Upper lobe of left lung (tissue), 6 donors: Measurements from ENCODE around the gene ELP1. TPM values are rescaled to one million over a fixed set of nuclear protein-coding genes. Genes with fewer than 3 reads are reported as not detected.
A peak's percentile ranks its signal among the peaks of the same experiment; 100 is the strongest.

Experiments
- ATAC-seq, 2 donors: fragments of 200-7000 bp; cut with Tn5 transposase; one replicate each; pipeline ENCODE4 v1.9.1; 2022; ENCODE audit warnings: mild to moderate bottlenecking in 2 of 2, moderate library complexity in 2 of 2; ENCODE audit not compliant: low FRiP score in 2 of 2
- DNase-seq, 2 donors: peaks; one replicate each; pipeline ENCODE4 v3.0.0-alpha.2; 2019 to 2020
- H3K27ac ChIP-seq, 4 donors: fragments of 200-600 bp; sonication (generic); one replicate each; pipeline ENCODE4 v1.5.1; 2016 to 2019
- H3K27me3 ChIP-seq, 4 donors: fragments of 200-600 bp; sonication (generic); one replicate each; pipeline ENCODE4 v1.5.1; 2017 to 2019
- H3K36me3 ChIP-seq, 4 donors: fragments of 200-600 bp; sonication (generic); one replicate each; pipeline ENCODE4 v1.5.1; 2016 to 2019
- H3K4me1 ChIP-seq, 4 donors: fragments of 200-600 bp; sonication (generic); one replicate each; pipeline ENCODE4 v1.5.1; 2018 to 2019
- H3K4me3 ChIP-seq, 4 donors: fragments of 200-600 bp; sonication (generic); one replicate each; pipeline ENCODE4 v1.5.1; 2017 to 2019; ENCODE audit warnings: mild to moderate bottlenecking in 2 of 4, moderate library complexity in 1 of 4
- H3K9me3 ChIP-seq, 4 donors: fragments of 200-600 bp; sonication (generic); one replicate each; pipeline ENCODE4 v1.5.1; 2018 to 2019
- CTCF ChIP-seq, 6 experiments: fragments of 450-650 bp in 4 of 6; fragments of 200-600 bp in 2 of 6; sonication (generic) in 2 of 6; IDR thresholded peaks; one replicate each; pipeline ENCODE4 v1.5.1; 2016 to 2019; ENCODE audit warnings: antibody characterized with exemption in 6 of 6
- EP300 ChIP-seq, 4 donors: sonication (generic); formaldehyde crosslinking; IDR thresholded peaks; one replicate each; pipeline ENCODE4 v1.5.1; 2017; ENCODE audit warnings: antibody characterized with exemption in 4 of 4, control low read depth in 2 of 4
- POLR2A ChIP-seq, 4 donors: fragments of 450-650 bp; IDR thresholded peaks; one replicate each; pipeline ENCODE4 v1.5.1; 2016 to 2017; ENCODE audit warnings: antibody characterized with exemption in 4 of 4, mild to moderate bottlenecking in 2 of 4
- POLR2AphosphoS5 ChIP-seq, 2 donors: sonication (generic); formaldehyde crosslinking; IDR thresholded peaks; one replicate each; pipeline ENCODE4 v1.5.1; 2017; ENCODE audit warnings: antibody characterized with exemption in 2 of 2
- WGBS, 2 donors: methylation state at CpG; one replicate each; pipeline ENCODE4 v1.1.5; 2017 to 2018; 5-methylcytosine and 5-hydroxymethylcytosine counted together
- total RNA-seq, 6 donors: library from RNA; depleted of rRNA in 4 of 6; stranded (reverse); fragments of >200 nt in 4 of 6; gene quantifications; one replicate each; pipeline versions ENCODE4 v1.1.0 to v1.2.1, GENCODE V29; 2016 to 2021
- donor health status: DM: no; HTN: no; CAD: no; lungs with moderate emphysema.
- donor health status: DM: no; HTN: yes; CAD: no; lungs with severe emphysema.

Gene ELP1
- total RNA-seq, 6 donors from 2014 or later = 11.3 to 55.4 (median 18.5) TPM

DNA sequence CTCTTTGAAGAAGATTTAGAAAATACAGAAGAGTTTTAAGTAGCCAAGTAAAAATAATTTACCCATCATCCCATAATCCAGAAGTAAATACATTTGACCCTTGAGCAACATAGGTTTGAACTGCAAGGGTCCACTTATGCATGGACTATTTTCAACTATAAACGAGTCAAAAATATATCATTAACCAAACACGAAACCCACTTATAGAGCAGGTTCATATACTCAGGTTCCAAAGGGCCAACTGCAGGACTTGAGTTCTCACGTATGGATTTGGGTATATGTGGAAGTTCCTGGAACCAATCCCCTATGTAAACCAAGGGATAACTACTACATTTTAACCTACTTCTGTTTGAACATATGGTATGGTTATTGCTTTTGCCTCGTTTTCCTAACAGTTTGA is 6.1 kb upstream of the ELP1 start:
- no peaks in the 10 kb centered on the region for H3K9me3 ChIP-seq
- no peak for ATAC-seq
- TF ChIP-seq CTCF (IDR thresholded peaks at IDR 0.05) (no peak), EP300 (IDR thresholded peaks at IDR 0.05) (no peak), POLR2AphosphoS5 (IDR thresholded peaks at IDR 0.05) (no peak), POLR2A (IDR thresholded peaks at IDR 0.05) (no peak)

DNA sequence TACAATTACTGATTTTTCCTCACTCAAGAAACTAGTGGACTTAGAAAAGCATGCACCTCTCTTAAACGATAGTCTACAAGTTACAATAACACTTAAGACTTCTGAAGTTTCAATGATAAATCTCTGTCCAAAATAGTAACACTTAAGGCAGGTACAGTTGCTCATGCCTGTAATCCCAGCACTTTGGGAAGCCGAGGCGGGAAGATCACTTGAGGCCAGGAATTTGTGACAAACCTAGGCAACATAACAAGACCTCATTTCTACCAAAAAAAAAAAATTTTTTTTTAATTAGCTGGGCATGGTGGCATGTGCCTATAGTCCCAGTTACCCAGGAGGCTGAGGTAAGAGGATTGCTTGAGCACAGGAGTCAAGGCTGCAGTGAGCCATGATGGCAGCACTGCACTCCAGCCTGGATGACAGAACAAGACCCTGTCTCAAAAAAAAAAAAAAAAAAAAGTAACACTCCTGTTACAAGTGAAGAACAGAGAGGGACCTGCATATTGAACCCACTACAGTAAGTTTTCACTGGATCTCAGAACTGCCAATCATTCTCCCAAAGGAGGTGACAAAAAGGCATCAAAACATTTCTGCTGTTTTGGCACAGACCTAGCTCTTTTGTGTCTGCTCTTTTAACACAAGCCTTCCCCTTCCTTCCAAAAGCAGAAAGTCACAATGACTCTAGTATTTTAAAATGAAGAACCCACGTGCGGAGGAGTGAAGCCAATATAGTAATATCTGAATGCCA is 3.8 kb upstream of the ELP1 start:
- H3K9me3 ChIP-seq = no peaks in the 10 kb centered on the region
- DNase-seq = no peak
- H3K4me3 ChIP-seq = no peak overlapping the region
- no peak for TF ChIP-seq CTCF (IDR thresholded peaks at IDR 0.05)
- TF ChIP-seq POLR2A (IDR thresholded peaks at IDR 0.05) = no peak
- TF ChIP-seq POLR2AphosphoS5 (IDR thresholded peaks at IDR 0.05) = no peak
- TF ChIP-seq EP300 (IDR thresholded peaks at IDR 0.05) = no peak
- 75% methylated on average over 5 of the region's 5 CpGs for WGBS, 2 donors
- H3K27me3 ChIP-seq = no peaks in the 10 kb centered on the region
- H3K36me3 ChIP-seq = peaks cover 0 to 49% (median 7%) of the 10 kb centered on the region in 4 donors
- ATAC-seq = no peak
- no peak overlapping the region for H3K27ac ChIP-seq
- peaks cover 13 to 21% (median 15%) of the 10 kb centered on the region in 4 donors for H3K4me1 ChIP-seq

More for the DNA sequence above, 6.1 kb upstream of the ELP1 start:
- no peak overlapping the region for H3K27ac ChIP-seq
- DNase-seq = no peak
- no peaks in the 10 kb centered on the region for H3K27me3 ChIP-seq
- H3K36me3 ChIP-seq = peaks cover 0 to 61% (median 11%) of the 10 kb centered on the region in 4 donors
- 83 to 84% methylated on average over 4 of the region's 4 CpGs for WGBS, 2 donors
- H3K4me1 ChIP-seq = peaks cover 5 to 10% (median 6%) of the 10 kb centered on the region in 4 donors
- no peak overlapping the region for H3K4me3 ChIP-seq

DNA sequence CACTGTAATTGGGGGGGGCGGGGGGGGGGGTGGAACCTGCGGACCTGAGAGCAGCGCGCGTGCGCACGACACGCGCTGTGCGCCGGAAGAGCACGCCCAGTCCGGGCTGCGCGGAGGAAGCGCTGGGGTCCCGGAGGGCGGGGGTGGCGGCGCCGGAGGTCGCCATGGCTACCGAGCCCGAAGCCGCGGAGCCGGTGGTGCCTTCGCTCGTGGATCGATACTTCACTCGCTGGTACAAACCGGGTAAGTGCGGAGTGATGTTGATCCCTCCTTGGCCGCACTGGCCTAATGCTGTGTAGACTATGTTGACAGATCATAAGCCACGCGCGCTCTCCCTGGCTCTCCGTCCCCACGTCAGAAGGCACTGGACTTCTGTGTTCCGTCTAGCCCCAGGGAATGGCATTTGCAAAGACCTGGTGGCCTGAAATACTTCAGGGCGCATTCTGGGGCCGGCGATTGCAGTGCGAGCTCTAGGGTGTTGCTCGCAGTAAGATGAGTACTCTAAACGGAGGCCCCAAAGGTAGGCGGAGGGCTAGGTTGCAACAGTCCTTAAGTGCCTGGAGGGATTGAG is 484 bp upstream of the ELP1 start, which contains the start of gene ABITRAM:
Gene ABITRAM, plus strand, starts transcription at position 78 of the 571 bp plus-strand sequence. Its CDS starts 87 bp downstream, at position 165.
- Histone ChIP-seq H3K9me3 (no peaks in the 10 kb centered on the region), H3K27ac (peak within 1 kb of the TSS; percentile 90 to 96 (median 92)), H3K36me3 (peaks cover 0 to 22% (median 2%) of the 10 kb centered on the region in 4 donors), H3K4me3 (peak within 1 kb of the TSS; percentile 74 to 95 (median 84)), H3K4me1 (peaks cover 19 to 31% (median 21%) of the 10 kb centered on the region in 4 donors), H3K27me3 (no peaks in the 10 kb centered on the region)
- no peak for TF ChIP-seq EP300 (IDR thresholded peaks at IDR 0.05)
- no peak for TF ChIP-seq CTCF (IDR thresholded peaks at IDR 0.05)
- peak in 1 of 4 donors; percentile 60 for TF ChIP-seq POLR2A (IDR thresholded peaks at IDR 0.05)
- TF ChIP-seq POLR2AphosphoS5 (IDR thresholded peaks at IDR 0.05) = peak in 1 of 2 donors; percentile 7
- peak; percentile 75 to 96 for DNase-seq
- 1% methylated on average over 7 to 36 of the region's 47 CpGs for WGBS, 2 donors
- ATAC-seq = peak; percentile 92 to 96

DNA sequence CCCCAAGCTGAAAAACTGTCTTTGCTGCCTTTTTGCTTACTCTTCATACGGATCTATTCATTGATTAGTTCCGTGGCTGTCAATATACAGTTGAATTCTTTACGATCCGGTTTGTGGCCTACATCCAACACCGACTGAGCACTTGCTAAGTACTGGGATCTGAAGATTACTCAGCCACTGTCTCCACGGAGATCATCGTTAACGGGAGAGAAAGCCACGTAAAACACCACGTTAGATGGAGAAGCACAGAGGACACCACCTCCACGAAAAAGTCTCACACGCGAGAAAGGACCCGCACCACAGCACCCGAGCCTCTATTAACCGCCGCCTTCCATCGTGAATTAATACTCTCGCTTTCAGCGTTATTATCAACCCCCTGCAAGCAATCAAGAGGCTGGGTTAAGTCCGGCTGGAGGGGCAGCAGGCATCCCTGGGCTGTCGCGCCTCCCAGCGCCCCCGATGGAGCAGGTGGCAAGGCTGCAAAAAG is 650 bp downstream of the ELP1 start:
- WGBS, 2 donors = 1% methylated on average over 21 to 25 of the region's 25 CpGs
- no peak for TF ChIP-seq POLR2AphosphoS5 (IDR thresholded peaks at IDR 0.05)
- peaks cover 0 to 20% (median 6%) of the 10 kb centered on the region in 4 donors for H3K36me3 ChIP-seq

GRCh38 chr9:108928386-108928785 is 5.5 kb downstream of the ELP1 start:
- ATAC-seq (no peak), DNase-seq (no peak)
- WGBS, 2 donors = 75 to 84% methylated on average over 2 of the region's 2 CpGs
- no peaks in the 10 kb centered on the region for H3K9me3 ChIP-seq
- peaks cover 28 to 54% (median 36%) of the 10 kb centered on the region in 4 donors for H3K36me3 ChIP-seq
- H3K27ac ChIP-seq = no peak overlapping the region
- no peak for TF ChIP-seq EP300 (IDR thresholded peaks at IDR 0.05)
- TF ChIP-seq POLR2AphosphoS5 (IDR thresholded peaks at IDR 0.05) = no peak
- no peak for TF ChIP-seq POLR2A (IDR thresholded peaks at IDR 0.05)
- TF ChIP-seq CTCF (IDR thresholded peaks at IDR 0.05) = no peak
- no peaks in the 10 kb centered on the region for H3K27me3 ChIP-seq
- peaks cover 11 to 16% (median 14%) of the 10 kb centered on the region in 4 donors for H3K4me1 ChIP-seq
- H3K4me3 ChIP-seq = no peak overlapping the region

More for the DNA sequence above, 650 bp downstream of the ELP1 start:
- H3K4me1 ChIP-seq = peaks cover 19 to 31% (median 23%) of the 10 kb centered on the region in 4 donors
- no peaks in the 10 kb centered on the region for H3K9me3 ChIP-seq
- H3K27ac ChIP-seq = peak overlapping the region; percentile 90 to 96 (median 92)
- H3K27me3 ChIP-seq = no peaks in the 10 kb centered on the region
- peak overlapping the region; percentile 74 to 95 (median 84) for H3K4me3 ChIP-seq
- DNase-seq (no peak), ATAC-seq (peak in 1 of 2 donors; percentile 3)
